Osteoblast (primary cell): ENCODE results near the gene ATP1B2. TPM values are rescaled to one million over a fixed set of nuclear protein-coding genes. Genes with fewer than 3 reads are reported as not detected.
"Not testable (repeated sequence)": the region's sequence is repeated elsewhere in the genome, so short reads cannot be mapped to it uniquely, and the experiment has no call there.

ENCODE experiments used
- DNase-seq: peaks from one replicate; pipeline ENCODE4 v3.0.0; 2011; ENCODE audit warnings: low spot score, mixed read lengths; ENCODE audit not compliant: insufficient read length; ENCODE audit errors: missing footprints
- H2AFZ ChIP-seq: 2 replicates; pipeline ENCODE4 v1.6.0; 2011; ENCODE audit warnings: mild to moderate bottlenecking, low read length
- H3K27ac ChIP-seq: 2 replicates; pipeline ENCODE4 v1.5.1; 2011; ENCODE audit warnings: mild to moderate bottlenecking, low read depth, low read length, moderate library complexity
- H3K27me3 ChIP-seq: 2 replicates; pipeline ENCODE4 v1.6.0; 2012; ENCODE audit warnings: mild to moderate bottlenecking, control low read depth, inconsistent platforms, low read length, moderate library complexity; ENCODE audit not compliant: insufficient read depth
- H3K36me3 ChIP-seq: 2 replicates; pipeline ENCODE4 v1.5.1; 2011; ENCODE audit warnings: mild to moderate bottlenecking, low read length, control low read depth, moderate library complexity; ENCODE audit not compliant: insufficient read depth
- H3K4me1 ChIP-seq: 2 replicates; pipeline ENCODE4 v1.5.1; 2011; ENCODE audit warnings: mild to moderate bottlenecking, low read length, control low read depth, moderate library complexity; ENCODE audit not compliant: insufficient read depth
- H3K4me2 ChIP-seq: 2 replicates; pipeline ENCODE4 v1.6.0; 2011; ENCODE audit warnings: mild to moderate bottlenecking, low read length; ENCODE audit not compliant: insufficient read depth
- H3K4me3 ChIP-seq: fragments of 200-600 bp; sonication (generic); 3 replicates; pipeline ENCODE4 v1.5.1; 2012; ENCODE audit warnings: mild to moderate bottlenecking, low read length, inconsistent platforms; ENCODE audit not compliant: insufficient read depth
- H3K79me2 ChIP-seq: 2 replicates; pipeline ENCODE4 v1.6.0; 2012; ENCODE audit warnings: mild to moderate bottlenecking, low read length, control low read depth, inconsistent platforms; ENCODE audit not compliant: insufficient read depth
- H3K9me3 ChIP-seq: 2 replicates; pipeline ENCODE4 v1.5.1; 2011; ENCODE audit warnings: low read depth, low read length, control low read depth
- H4K20me1 ChIP-seq: 2 replicates; pipeline ENCODE4 v1.6.0; 2012; ENCODE audit warnings: mild to moderate bottlenecking, low read length, control low read depth; ENCODE audit not compliant: insufficient read depth
- CTCF ChIP-seq: IDR thresholded peaks from 2 replicates; pipeline ENCODE4 v1.5.1; 2011; ENCODE audit warnings: mild to moderate bottlenecking, low read depth, low read length, moderate library complexity; ENCODE audit errors: extremely low read depth
- total RNA-seq: library from RNA; depleted of rRNA; stranded (reverse); fragments of >200 nt; gene quantifications from 2 replicates; pipeline ENCODE4 v1.2.3, GENCODE V29; 2012

The ATP1B2 gene
- total RNA-seq, 1 donor: under 0.01 TPM

GRCh38 chr17:7636163-7636562 lies 14.6 kb upstream of the ATP1B2 start:
- Histone ChIP-seq H4K20me1 (no peaks in the 10 kb centered on the region), H3K4me3 (no peak overlapping the region), H3K27me3 (no peaks in the 10 kb centered on the region), H3K9me3 (no peaks in the 10 kb centered on the region), H3K79me2 (no peaks in the 10 kb centered on the region), H3K4me2 (no peak overlapping the region), H3K27ac (no peak overlapping the region), H3K4me1 (no peaks in the 10 kb centered on the region), H2AFZ (no peak overlapping the region), H3K36me3 (no peaks in the 10 kb centered on the region)
- no peak for DNase-seq
- no peak for TF ChIP-seq CTCF

- Histone ChIP-seq H3K9me3 (no peaks in the 10 kb centered on the region), H2AFZ (no peak overlapping the region)
Measured at GRCh38 chr17:7640783-7641182, 9.9 kb upstream of the ATP1B2 start.

GRCh38 chr17:7641635-7642034 lies 9.1 kb upstream of the ATP1B2 start:
- H3K27me3 ChIP-seq, DNase-seq, H3K9me3 ChIP-seq, H3K27ac ChIP-seq, H3K4me2 ChIP-seq, H3K36me3 ChIP-seq, H2AFZ ChIP-seq, H3K4me1 ChIP-seq, H3K79me2 ChIP-seq, H4K20me1 ChIP-seq, H3K4me3 ChIP-seq: not testable (repeated sequence)

More at GRCh38 chr17:7640783-7641182, 9.9 kb upstream of the ATP1B2 start:
- Histone ChIP-seq H3K4me2 (no peak overlapping the region), H3K27me3 (no peaks in the 10 kb centered on the region), H3K27ac (no peak overlapping the region), H3K36me3 (no peaks in the 10 kb centered on the region), H3K4me3 (no peak overlapping the region), H4K20me1 (no peaks in the 10 kb centered on the region), H3K79me2 (no peaks in the 10 kb centered on the region), H3K4me1 (no peaks in the 10 kb centered on the region)
- DNase-seq: no peak
- no peak for TF ChIP-seq CTCF

- no peak for DNase-seq
- Histone ChIP-seq H3K27me3 (peaks cover under 1% of the 10 kb centered on the region), H3K36me3 (no peaks in the 10 kb centered on the region), H3K9me3 (no peaks in the 10 kb centered on the region), H2AFZ (no peak overlapping the region), H3K4me3 (no peak overlapping the region), H3K4me2 (no peak overlapping the region), H4K20me1 (no peaks in the 10 kb centered on the region), H3K4me1 (no peaks in the 10 kb centered on the region), H3K79me2 (no peaks in the 10 kb centered on the region), H3K27ac (no peak overlapping the region)
- TF ChIP-seq CTCF: no peak
Measured at GRCh38 chr17:7644775-7645174, 6.0 kb upstream of the ATP1B2 start.
